Measurements from ENCODE around the gene ACP7.
A peak's percentile ranks its signal among the peaks of the same experiment; 100 is the strongest.
"Not testable (repeated sequence)": the region's sequence is repeated elsewhere in the genome, so short reads cannot be mapped to it uniquely, and the experiment has no call there.

Gene ACP7, protein sequence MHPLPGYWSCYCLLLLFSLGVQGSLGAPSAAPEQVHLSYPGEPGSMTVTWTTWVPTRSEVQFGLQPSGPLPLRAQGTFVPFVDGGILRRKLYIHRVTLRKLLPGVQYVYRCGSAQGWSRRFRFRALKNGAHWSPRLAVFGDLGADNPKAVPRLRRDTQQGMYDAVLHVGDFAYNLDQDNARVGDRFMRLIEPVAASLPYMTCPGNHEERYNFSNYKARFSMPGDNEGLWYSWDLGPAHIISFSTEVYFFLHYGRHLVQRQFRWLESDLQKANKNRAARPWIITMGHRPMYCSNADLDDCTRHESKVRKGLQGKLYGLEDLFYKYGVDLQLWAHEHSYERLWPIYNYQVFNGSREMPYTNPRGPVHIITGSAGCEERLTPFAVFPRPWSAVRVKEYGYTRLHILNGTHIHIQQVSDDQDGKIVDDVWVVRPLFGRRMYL
- long read RNA-seq, donor 1: 0 reads
- long read RNA-seq, donor 2: 0 reads
- long read RNA-seq, donor 3: 0 reads
- long read RNA-seq, donor 4: 0 reads
- long read RNA-seq, donor 5: 0 reads
- long read RNA-seq, donor 6: 0 reads
- long read RNA-seq, donor 7: 0 reads
- long read RNA-seq, donor 8: 0 reads

DNA sequence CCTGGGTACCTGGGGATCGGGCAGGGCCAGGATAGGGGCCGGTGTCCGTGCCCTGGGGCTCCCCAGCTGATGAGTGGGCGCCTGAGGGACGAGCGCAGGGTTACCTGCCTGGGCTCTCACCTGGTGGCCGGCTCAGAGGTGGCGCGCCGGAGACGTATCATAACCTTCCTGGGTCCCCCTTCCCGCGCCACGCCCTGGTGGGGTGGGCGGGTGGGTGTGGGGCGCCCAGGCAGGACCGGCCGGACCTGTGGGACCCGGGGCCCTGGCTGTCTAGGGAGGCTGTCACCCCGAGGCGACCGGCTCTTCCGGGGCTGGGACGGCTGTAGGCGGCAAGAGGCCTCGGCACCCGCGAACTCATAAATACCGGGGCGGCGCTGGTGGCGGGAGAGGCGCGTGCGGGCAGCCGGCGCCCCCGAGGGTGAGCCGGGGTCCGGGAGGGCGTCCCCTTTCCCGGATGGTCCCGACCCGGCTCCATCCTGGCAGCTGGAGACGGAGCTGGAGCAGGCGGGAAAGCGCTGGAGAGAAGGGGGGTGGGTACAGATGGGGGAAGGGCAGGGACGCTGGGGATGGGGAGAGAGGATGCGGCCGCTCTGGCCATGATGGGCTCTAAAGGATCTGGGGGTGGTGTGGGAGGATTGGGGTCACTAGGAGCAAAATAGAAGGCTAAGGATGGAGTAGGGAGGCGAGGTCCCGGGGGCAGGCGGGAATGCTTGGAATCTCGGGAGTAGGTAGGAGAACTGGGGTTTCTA, at the start of gene ACP7:
ACP7 (plus strand) TSS at position 386 of the 749 bp plus-strand sequence. CDS start 902 bp downstream, outside the sequence.
- DNase-seq: peak; percentile 45

DNA sequence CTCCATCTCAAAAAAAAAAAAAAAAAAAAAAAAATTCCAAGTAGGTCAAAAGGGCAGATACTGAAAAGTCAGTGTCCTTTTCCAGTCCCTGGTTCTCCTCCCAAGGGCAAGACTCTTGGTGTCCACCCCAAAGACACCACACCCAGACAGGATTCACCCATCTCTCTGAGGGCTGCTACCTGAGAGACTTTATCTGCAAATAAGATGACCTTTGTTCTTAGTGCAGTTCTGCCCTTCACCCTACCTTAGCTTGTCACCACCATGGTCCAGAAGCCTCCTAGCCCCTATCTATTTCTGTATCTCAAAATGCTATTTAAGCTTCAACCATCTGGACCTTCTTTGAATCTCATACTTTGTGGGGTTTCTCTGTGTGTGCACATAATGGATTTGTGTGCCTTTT, 47.6 kb upstream of the ACP7 start:
- no peak for DNase-seq

DNA sequence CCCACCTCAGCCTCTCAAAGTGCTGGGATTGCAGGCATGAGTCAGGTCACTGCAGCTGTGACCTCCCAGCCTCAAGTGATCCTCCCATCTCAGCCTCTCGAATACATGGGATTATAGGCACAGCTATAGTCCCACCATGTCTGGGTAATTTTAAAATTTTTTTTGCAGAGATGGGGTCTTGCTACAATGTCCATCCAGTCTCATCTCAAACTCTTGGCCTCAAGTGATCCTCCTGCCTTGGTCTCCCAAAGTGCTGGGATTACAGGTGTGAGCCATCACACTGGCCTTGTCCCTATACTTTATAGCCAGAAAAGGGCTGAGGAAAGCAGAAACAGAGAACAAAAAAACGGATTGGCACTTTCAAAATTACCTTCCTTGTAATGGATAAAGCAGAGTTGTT, 47.0 kb upstream of the ACP7 start:
- no peak for DNase-seq

DNA sequence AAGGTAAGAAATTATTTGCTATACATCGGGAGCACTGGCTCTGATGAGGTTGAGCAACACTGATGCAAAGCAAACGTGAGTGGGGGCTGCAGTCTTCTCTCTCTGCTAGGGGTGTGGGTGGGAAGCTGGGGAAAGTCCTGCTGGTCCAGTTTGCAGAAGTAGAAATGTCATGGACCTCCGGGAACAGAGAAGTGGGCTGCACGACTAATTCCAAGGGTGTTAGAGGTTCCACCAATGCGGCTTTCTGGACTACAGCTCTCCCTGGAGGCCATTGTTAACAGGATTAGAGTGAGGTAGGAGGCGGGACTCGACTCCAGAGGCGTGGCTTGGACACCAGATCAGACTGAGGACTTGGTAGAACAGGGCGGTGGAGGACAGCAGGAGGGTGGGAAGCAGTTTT, 46.1 kb upstream of the ACP7 start:
- peak; percentile 36 for DNase-seq

DNA sequence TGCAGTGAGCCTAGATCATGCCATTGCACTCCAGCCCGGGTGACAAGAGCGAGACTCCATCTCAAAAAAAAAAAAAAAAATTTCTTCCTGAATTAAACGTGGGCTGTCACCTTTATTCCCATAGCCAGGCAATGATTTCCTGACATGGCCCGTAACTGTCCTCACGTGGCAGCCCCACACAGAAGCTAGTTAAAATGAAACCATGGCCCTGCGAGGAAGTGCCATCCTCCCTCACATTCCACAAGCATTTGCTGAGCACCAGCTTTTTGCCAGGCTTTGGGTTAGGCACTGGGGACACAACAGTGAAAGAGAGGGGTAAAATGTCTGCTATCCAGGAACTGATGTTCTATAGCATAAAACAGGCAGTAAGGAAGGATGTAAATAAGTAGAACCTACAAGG, 38.7 kb upstream of the ACP7 start:
- DNase-seq: no peak

DNA sequence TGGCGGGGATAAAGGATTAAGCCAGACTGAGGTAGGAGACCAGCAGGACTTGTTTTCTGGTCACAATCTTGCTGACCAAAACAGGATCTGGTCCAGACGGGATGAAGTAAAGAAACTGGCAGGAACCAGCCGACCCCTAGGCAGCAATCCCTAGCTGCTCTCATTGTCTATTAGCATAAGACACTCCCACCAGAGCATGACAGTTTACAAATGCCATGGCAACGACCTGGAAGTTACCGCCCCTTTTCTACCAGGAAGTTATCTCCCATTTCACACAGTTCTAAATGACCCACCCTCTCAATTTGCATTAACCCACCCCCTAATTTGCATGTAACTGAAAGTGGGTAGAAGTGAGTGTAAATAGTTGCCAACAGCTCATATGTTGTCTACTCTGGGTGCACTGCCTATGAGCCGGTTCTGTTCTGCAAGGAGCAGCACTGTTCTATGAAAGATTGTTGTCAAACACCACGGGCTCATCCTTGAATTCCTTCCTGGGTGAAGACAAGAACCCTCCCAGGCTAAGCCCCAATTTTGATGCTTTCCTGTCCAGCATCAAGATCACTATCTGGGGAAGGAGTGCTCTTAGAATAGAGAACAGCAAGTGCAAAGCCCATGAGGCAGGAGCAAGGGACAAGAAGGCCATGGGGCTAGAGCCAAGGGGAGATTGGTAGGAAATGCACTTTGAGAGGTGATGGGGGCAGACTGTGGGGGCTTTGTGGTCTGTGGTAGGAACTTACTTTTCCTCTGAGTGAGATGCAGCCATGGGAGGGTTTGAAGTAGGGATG, 37.9 kb upstream of the ACP7 start:
- no peak for DNase-seq

DNA sequence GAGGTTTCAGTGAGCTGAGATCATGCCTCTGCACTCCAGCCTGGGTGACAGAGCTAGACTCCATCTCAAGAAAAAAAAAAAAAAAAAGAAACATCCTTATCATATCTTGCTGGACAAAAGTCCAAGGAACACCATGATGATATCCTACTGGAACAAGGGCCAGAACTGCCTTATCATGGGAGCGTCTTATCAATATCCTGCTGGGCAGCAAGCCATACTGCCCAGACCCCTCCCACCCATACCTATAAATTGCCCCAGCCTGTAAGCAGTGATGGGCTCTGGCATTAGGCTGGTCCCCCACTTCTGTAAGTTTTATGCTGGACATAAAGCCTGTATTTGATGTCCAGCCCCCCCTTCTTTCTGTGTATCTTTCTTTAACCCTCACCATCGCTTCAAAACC, 37.1 kb upstream of the ACP7 start:
- no peak for DNase-seq

DNA sequence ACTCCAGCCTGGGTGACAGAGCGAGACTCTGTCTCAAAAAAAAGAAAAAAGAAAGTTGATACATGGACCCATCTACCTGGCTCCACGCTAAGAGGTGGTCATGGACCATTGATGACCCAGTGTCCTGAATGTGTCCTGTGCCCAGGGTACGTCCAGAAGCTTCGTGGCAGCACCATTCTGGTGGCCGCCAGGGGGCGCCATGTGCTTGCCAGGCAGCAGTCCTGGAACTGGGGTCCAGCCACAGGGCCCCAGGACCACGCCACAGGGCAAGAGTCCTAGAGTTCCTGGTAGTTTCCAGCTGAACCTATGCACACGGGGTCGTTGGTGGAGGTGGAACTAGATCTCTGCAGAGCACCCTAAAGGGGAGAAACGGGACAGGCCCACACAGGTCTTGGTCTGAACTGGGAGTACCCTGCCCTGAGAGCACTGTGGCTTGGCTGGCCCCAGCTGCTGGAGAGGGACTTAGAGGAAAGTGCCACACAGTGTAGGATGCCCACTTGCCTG, 31.9 kb upstream of the ACP7 start:
- DNase-seq: peak; percentile 51

DNA sequence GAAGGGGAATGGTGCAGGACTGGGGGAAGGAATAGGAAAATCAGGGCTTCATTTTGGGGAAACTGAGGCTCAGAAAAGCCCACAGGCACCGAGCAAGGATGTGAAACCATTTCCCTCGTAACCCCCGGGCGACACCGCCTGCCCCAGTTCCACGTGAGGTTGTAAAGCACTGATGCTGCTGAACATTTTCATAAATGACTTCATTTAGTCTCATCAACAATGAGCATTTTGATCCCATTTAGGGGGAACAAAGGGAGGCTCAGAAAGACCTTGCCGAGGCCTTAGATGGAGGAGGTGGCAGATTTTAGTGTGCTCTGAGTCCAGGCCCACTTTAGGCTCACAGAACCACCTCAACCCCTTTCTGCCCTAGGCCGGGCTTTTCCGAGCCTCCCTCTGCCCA, 31.3 kb upstream of the ACP7 start:
- DNase-seq: no peak

DNA sequence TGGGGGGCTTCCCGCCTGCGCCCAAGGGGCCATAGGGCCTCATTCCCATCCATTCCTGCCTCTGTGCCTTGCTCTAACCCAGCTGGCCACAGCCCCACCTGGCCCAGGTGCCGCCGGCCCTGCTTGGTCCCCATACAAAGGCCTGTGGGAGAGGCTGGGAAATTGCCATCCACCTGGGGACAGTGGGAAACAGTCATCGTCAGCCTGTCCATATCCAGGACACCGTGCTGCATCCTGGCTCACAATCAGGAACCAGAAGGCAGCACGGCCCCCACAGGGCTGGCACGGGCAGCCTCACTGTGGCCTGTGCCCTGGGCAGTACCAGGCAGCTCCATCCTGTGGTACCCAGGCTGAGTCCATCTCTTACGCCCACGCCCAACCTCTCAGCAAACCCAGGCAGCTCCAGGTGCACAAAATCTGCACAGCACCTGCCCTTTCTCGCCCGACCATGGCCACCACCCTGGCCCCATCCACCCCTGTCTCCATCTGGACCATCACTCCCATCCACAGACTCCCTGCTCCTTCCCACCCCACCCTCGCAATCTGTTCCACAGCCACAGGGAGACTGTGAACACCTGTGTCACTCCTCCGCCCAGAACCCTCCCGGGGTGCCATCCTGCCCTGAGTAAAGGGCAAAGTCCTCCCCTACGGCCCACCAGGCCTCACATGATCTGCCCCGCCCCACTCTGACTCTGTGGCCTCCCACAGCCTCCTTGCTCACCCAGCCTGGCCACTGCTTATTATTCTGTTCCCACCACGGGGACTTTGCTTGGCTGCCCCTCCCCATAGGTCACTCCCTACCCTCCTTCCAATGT, 30.7 kb upstream of the ACP7 start:
- DNase-seq: no peak

DNA sequence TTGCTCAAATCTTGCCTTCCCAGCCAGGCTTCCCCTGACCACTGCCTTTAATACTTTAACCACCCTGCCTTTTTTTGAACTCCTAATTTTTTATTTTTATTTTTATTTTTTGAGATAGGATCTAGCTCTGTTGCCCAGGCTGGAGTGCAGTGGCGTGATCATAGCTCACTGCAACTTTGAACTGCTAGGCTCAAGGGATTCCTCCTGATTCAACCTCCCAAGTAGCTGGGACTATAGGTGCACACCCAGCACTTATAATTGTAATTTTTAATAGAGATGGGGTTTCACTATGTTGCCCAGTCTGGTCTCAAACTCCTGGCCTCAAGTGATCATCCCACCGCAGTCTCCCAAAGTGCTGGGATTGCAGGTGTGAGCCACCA, 30.1 kb upstream of the ACP7 start:
- no peak for DNase-seq

DNA sequence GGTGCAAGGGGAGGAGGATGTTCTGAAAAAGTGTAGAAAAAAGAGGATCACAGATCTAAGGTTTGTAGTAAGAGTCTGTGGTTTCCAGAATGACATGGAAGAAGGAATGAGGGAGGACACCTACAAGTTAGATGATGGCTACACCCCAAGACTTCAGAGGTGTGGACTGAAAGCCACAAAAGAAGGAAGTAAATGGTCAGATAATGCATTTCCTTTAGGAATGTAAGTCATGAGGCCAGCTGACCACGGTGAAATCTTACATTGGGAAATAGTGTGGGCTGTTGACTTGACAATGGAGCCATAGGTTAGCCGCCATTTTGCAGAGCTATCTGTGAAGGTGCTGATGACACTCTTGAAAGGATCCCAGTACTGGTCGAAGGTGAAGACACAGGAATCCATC, 26.6 kb upstream of the ACP7 start:
- no peak for DNase-seq

DNA sequence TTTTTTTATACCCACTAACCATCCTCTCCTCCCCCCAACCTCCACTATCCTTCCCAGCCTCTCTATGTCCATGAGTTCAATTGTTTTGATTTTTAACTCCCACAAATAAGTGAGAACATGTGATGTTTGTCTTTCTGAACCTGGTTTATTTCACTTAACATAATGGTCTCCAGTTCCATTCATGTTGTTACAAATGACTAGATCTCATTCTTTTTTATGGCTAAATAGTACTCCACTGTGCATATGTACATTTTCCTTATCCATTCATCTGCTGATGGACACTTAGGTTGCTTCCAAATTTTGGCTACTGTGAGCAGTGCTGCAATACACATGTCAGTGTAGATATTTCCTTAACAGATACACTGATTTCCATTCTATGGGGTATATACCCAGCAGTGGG, 24.9 kb upstream of the ACP7 start:
- no peak for DNase-seq

DNA sequence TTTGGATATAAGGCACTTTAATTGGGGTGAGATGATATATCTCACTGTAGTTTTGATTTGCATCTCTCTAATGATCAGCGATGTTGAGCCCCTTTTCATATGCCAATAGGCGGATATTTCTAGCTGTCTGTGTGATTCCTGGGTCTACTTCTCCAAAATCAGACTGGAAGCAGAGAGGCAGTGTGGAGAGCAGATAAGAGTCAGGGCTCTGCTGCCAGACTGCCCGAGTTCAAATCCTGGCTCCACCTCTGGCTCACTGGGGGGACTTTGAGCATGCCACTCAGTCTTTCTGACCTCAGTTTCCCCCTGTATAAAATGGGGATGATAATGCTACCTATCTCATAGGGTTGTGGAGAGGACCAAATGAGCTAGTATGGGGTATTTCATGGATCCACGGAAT, 24.0 kb upstream of the ACP7 start:
- DNase-seq: no peak

DNA sequence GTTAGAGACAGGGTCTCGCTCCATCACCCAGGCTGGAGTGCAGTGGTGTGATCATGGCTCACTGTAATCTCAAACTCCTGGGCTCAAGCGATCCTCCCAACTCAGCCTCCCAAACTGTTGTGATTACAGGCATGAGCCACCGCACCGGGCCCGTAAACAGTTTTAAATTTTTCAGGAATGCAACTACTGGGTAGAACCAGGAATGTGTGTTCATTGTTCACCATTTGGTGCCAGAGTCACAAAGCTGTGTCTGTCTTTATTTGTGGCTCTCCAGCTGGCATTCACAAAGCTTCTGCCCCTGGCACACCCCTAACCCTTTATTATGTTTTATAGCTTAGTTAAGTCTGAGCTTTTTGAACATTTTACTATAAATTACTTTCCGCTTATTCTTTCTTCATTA, 19.8 kb upstream of the ACP7 start:
- no peak for DNase-seq

DNA sequence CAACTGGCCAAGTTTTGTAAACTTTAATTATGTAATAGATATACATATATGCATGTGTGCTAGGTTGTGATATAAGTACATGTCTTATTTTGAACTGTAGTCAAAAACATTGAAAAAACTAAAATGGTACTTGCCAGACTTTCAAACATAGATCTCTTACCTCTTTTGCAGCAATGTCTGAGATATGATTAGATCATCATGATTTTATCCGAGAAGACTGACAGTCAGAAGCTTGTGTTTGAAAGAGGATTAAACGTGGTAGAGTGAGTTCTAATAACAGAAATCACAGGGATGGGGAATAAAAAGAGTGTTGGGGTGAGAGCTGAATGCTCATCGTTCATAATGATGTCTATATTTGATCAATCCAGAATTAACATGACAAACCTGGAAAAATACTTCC, 18.2 kb upstream of the ACP7 start:
- DNase-seq: no peak

DNA sequence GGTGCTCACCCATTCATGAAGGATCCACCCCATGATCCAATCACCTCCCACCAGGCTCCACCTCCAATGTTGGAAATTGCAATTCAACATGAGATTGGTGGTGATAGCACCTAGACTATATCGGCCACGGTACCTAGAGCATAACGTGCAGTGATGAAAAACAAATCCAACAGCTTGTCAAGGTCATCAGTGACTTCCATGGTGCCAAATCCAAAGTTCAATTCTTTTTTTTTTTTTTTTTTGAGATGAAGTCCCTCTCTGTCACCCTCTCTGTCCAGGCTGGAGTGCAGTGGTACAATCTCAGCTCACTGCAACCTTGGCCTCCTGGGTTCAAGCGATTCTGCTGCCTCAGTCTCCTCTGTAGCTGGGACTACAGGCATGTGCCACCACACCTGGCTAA, 17.1 kb upstream of the ACP7 start:
- no peak for DNase-seq

DNA sequence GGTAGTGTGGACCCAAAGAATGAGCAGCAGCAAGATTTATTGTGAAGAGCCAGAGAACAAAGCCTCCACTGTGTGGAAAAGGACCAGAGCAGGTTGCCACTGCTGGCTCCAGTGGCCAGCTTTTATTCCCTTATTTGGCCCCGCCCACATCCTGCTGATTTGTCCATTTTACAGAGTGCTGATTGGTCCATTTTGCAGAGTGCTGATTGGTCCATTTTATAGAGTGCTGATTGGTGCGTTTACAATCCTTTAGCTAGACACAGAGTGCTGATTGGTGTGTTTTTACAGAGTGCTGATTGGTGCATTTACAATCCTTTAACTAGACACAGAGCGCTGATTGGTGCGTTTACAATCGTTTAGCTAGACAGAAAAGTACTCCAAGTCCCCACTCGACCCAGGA, 15.9 kb upstream of the ACP7 start:
- not testable (repeated sequence) for DNase-seq

DNA sequence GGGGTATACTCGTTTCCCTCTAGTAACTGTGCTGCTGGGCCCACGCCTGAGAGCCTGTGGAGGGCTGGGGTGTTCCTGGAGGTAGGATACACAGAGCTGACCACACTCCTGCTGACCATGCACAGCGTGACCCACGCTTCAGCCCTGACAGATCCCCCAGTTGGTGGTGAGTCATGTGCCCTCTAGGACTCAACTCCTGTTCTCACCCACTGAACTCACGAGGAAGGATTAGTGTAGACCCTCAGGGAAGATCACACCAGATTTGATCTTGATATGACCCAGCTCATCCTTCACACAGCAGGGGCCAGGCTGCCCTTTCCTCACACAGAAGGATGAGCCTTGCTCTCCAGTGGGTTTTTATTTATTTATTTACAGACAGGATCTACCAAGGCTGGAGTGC, 13.3 kb upstream of the ACP7 start:
- DNase-seq: no peak

DNA sequence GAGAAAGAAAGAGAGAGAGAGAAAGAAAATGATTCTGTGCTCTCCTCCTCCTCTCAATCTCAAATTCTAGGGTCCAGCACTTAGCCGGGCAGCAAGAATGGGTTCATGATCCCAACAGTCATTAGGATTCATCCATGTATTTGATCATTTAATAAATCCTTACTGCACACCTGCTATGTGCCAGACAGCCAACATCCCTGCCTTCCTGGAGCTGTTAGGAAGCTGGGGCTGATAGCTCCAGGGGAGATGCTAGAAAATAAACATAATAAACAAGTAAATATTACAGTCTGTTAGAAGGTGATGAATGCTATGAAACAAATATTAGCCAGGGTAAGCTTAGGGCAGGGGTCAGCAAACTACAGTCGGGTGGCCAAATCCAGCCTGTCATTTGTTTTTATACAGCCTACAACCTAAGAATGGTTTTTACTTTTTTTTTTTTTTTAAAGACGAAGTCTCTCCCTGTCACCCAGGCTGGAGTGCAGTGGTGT, 9.9 kb upstream of the ACP7 start:
- DNase-seq: no peak

DNA sequence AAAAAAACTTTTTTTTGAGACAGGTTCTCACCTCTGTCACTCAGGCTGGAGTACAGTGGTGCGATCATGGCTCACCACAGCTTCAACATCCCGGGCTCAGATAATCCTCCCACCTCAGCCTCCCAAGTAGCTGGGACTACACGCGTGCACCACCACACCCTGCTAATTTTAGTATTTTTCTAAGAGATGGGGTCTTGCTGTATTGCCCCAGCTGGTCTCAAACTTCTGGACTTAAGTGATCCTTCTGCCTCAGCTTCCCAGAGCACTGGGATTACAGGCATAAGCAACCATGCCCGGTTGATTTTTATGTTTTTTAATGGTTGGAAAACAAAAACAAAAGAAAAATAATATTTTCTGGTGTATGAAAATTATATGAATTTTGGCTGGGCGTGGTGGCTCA, 9.2 kb upstream of the ACP7 start:
- DNase-seq: no peak

DNA sequence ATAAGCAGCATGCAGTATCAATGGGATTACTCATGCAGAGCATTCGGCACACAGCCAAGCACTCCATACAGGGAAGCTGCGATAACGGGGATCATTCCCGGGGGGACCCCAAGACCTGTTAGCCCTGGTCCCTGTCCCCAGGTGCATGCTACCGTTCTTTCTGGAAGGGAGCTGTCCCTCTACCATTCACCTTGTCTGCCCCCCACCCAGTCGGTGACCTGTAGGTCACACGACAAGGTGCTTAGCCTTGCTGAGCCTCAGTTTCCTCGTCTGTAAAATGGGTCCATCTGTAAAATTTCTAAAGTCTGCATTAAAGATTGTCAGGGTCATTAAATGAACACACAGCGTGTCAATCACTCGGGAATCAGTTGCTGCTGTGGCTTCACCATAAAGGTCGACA, 6.8 kb upstream of the ACP7 start:
- DNase-seq: no peak

Measured in right kidney (tissue), 9 donors.